C4-2B (cell line): ENCODE results near the gene PDIA3.

Experiments used
- CTCF ChIP-seq: fragments of 450-650 bp; conservative IDR thresholded peaks from 2 replicates; pipeline ENCODE4 v1.5.1; 2017; ENCODE audit warnings: mild to moderate bottlenecking
- ZFX ChIP-seq: fragments of 450-650 bp; IDR thresholded peaks from 2 replicates; pipeline ENCODE4 v1.6.1; 2017

DNA sequence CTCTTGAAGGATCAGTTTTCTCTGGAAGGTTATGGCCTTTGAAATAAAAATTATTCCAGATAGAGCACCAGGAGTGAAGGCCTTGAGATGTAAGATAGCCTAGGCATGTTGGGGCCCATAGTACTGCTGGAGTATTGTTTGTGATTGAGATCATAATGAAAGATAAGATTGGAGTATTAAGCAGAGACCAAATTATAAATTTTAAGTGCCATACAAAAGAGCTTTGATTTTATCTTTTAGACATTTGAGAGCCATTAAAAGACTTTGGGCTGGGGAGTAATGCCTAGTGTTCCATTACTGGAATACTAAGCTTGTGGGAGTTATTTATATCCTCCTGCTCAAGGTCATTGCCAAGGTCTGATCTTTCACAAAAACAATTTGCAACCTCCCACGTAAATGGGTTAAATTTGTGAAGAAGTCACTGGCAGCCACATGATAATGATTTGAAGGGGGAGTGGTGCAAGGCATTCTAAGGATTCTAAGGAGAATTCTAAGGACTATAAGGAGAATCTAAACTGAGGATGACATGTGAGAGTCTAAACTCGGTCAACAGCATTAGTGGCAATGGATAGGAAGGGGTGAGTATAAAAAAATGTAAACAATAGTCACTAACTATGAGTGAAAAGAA, 17.7 kb downstream of the PDIA3 start:
- no peak for TF ChIP-seq CTCF
- TF ChIP-seq ZFX, result no peak
